ENCODE data around the gene AGRN.
"Not testable (repeated sequence)": the region's sequence is repeated elsewhere in the genome, so short reads cannot be mapped to it uniquely, and the experiment has no call there.

Gene AGRN

GRCh38 chr1:1092149-1092855 is 72.4 kb downstream of the AGRN start:
- no peak for DNase-seq (ENCODE audit: low read depth)

- no peak for DNase-seq (ENCODE audit: low read depth)
These were observed 73.1 kb downstream of the AGRN start for GRCh38 chr1:1092894-1093609.

- no peak for DNase-seq (ENCODE audit: low read depth)
These were observed 73.7 kb downstream of the AGRN start for GRCh38 chr1:1093610-1093943.

- no peak for DNase-seq (ENCODE audit: low read depth)
These were observed 75.1 kb downstream of the AGRN start for GRCh38 chr1:1094981-1095380.

- DNase-seq (ENCODE audit: low read depth), result not testable (repeated sequence)
These were observed 76.2 kb downstream of the AGRN start for GRCh38 chr1:1096136-1096535.

GRCh38 chr1:1098681-1099421 is 78.9 kb downstream of the AGRN start:
- no peak for DNase-seq (ENCODE audit: low read depth)

GRCh38 chr1:1099506-1100183 is 79.7 kb downstream of the AGRN start:
- DNase-seq (ENCODE audit: low read depth), result no peak

- DNase-seq (ENCODE audit: low read depth), result no peak
These were observed 80.4 kb downstream of the AGRN start for GRCh38 chr1:1100296-1100695.

GRCh38 chr1:1101503-1101902 is 81.6 kb downstream of the AGRN start:
- no peak for DNase-seq (ENCODE audit: low read depth)

- not testable (repeated sequence) for DNase-seq (ENCODE audit: low read depth)
These were observed 84.2 kb downstream of the AGRN start for GRCh38 chr1:1104152-1104551.

Measured in stimulated activated CD4-positive, alpha-beta T cell treated with anti-CD3 and anti-CD28 coated beads, Interleukin-2, amount 100 ng/mL, for 4 hours (primary cell).